ENCODE data around the gene ZBED4.

ZBED4 gene

GRCh38 chr22:49856343-49856742, 2.7 kb downstream of the ZBED4 start:
- Histone ChIP-seq H3K36me3 (no peaks in the 10 kb centered on the region), H3K9me3 (no peaks in the 10 kb centered on the region), H3K4me1 (peaks cover 0 to 27% (median 22%) of the 10 kb centered on the region in 4 donors), H3K4me3 (no peak overlapping the region), H3K27ac (no peak overlapping the region), H3K27me3 (no peaks in the 10 kb centered on the region)
- TF ChIP-seq CTCF (IDR thresholded peaks at IDR 0.05), result no peak
- peak in 1 of 2 donors; percentile 60 for DNase-seq
- intact Hi-C loops (cut with DNase I; ENCODE audit: low total_unique reads), result loop anchor here (5.0 kb wide), 1 partner anchor 326 kb away; no protein-coding TSS in a partner anchor

GRCh38 chr22:49856766-49857618, 3.3 kb downstream of the ZBED4 start:
- no peak for TF ChIP-seq CTCF (IDR thresholded peaks at IDR 0.05)
- Histone ChIP-seq H3K4me3 (no peak overlapping the region), H3K9me3 (no peaks in the 10 kb centered on the region), H3K27ac (no peak overlapping the region), H3K4me1 (peaks cover 0 to 27% (median 22%) of the 10 kb centered on the region in 4 donors), H3K36me3 (no peaks in the 10 kb centered on the region), H3K27me3 (no peaks in the 10 kb centered on the region)
- intact Hi-C loops (cut with DNase I; ENCODE audit: low total_unique reads), result loop anchor here (5.0 kb wide), 1 partner anchor 325 kb away; no protein-coding TSS in a partner anchor
- DNase-seq, result peak in 1 of 2 donors; percentile 57

GRCh38 chr22:49858827-49859226, 5.2 kb downstream of the ZBED4 start:
- no peaks in the 10 kb centered on the region for H3K36me3 ChIP-seq
- intact Hi-C loops (cut with DNase I; ENCODE audit: low total_unique reads), result loop anchor here (5.0 kb wide), 1 partner anchor 323 kb away; no protein-coding TSS in a partner anchor
- no peak for TF ChIP-seq CTCF (IDR thresholded peaks at IDR 0.05)
- DNase-seq, result peak in 1 of 2 donors; percentile 49
- no peaks in the 10 kb centered on the region for H3K9me3 ChIP-seq
- no peak overlapping the region for H3K27ac ChIP-seq
- no peaks in the 10 kb centered on the region for H3K27me3 ChIP-seq
- no peak overlapping the region for H3K4me3 ChIP-seq
- peaks cover 0 to 20% (median 15%) of the 10 kb centered on the region in 4 donors for H3K4me1 ChIP-seq

GRCh38 chr22:49861642-49862495, 8.2 kb downstream of the ZBED4 start:
- Histone ChIP-seq H3K4me1 (no peaks in the 10 kb centered on the region), H3K36me3 (peaks cover 0 to 14% (median 0%) of the 10 kb centered on the region in 3 donors), H3K27ac (no peak overlapping the region), H3K9me3 (peaks cover 0 to 21% (median 13%) of the 10 kb centered on the region in 3 donors), H3K27me3 (no peaks in the 10 kb centered on the region), H3K4me3 (no peak overlapping the region)
- no peak for TF ChIP-seq CTCF (IDR thresholded peaks at IDR 0.05)
- DNase-seq, result peak in 1 of 2 donors; percentile 41
- intact Hi-C loops (cut with DNase I; ENCODE audit: low total_unique reads), result no loop called here

- DNase-seq, result peak in 1 of 2 donors; percentile 42
- H3K4me1 ChIP-seq, result no peaks in the 10 kb centered on the region
- TF ChIP-seq CTCF (IDR thresholded peaks at IDR 0.05), result no peak
- intact Hi-C loops (cut with DNase I; ENCODE audit: low total_unique reads), result no loop called here
- H3K27me3 ChIP-seq, result no peaks in the 10 kb centered on the region
- H3K36me3 ChIP-seq, result peaks cover 0 to 19% (median 5%) of the 10 kb centered on the region in 3 donors
- H3K4me3 ChIP-seq, result no peak overlapping the region
- H3K9me3 ChIP-seq, result peaks cover 0 to 26% (median 19%) of the 10 kb centered on the region in 3 donors
- no peak overlapping the region for H3K27ac ChIP-seq
These were observed 8.8 kb downstream of the ZBED4 start for GRCh38 chr22:49862496-49862776.
